Stomach (tissue), 4 donors: ENCODE results near the gene PTGFRN.

Source experiments
- EP300 ChIP-seq: sonication (generic); formaldehyde crosslinking; IDR thresholded peaks from one replicate; pipeline ENCODE4 v1.6.1; 2017; ENCODE audit warnings: antibody characterized with exemption
- POLR2A ChIP-seq, 4 donors: fragments of 450-650 bp; IDR thresholded peaks; one replicate each; pipeline ENCODE4 v1.6.1; 2016; ENCODE audit warnings: antibody characterized with exemption in 4 of 4, control low read depth in 2 of 4, mild to moderate bottlenecking in 1 of 4, moderate library complexity in 1 of 4
- POLR2AphosphoS5 ChIP-seq, 3 donors: sonication (generic); formaldehyde crosslinking; IDR thresholded peaks; one replicate each; pipeline ENCODE4 v1.6.1; 2016; ENCODE audit warnings: antibody characterized with exemption in 3 of 3
- TF ChIP-seq, protein P1 (sequence below), 7 experiments: fragments of 450-650 bp in 4 of 7; fragments of 200-600 bp in 3 of 7; sonication (generic) in 3 of 7; IDR thresholded peaks; one replicate each; pipeline ENCODE4 v1.5.1; 2016 to 2019; ENCODE audit warnings: antibody characterized with exemption in 7 of 7, control low read depth in 2 of 7, mild to moderate bottlenecking in 1 of 7

DNA sequence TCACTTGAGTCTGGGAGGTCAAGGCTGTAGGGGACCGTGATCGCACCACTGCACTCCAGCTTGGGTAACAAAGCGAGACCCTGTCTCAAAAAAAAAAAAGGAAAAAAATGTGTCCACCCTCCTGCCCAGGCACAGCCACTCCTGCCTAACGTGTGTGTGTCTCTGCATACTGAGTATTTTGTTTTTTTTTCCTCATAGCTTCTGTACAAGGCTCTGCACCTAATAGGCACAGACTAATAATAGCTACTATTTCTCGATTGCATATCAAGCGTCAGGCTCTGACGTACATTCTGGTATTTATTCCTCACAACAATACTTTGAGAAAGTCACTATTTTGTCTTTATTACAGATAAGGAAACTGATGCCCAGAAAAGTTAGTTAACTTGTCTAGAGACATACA lies 5.0 kb downstream of the PTGFRN start:
- TF ChIP-seq, protein P1, sequence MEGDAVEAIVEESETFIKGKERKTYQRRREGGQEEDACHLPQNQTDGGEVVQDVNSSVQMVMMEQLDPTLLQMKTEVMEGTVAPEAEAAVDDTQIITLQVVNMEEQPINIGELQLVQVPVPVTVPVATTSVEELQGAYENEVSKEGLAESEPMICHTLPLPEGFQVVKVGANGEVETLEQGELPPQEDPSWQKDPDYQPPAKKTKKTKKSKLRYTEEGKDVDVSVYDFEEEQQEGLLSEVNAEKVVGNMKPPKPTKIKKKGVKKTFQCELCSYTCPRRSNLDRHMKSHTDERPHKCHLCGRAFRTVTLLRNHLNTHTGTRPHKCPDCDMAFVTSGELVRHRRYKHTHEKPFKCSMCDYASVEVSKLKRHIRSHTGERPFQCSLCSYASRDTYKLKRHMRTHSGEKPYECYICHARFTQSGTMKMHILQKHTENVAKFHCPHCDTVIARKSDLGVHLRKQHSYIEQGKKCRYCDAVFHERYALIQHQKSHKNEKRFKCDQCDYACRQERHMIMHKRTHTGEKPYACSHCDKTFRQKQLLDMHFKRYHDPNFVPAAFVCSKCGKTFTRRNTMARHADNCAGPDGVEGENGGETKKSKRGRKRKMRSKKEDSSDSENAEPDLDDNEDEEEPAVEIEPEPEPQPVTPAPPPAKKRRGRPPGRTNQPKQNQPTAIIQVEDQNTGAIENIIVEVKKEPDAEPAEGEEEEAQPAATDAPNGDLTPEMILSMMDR (IDR thresholded peaks at IDR 0.05) = no peak
- TF ChIP-seq POLR2A (IDR thresholded peaks at IDR 0.05) = no peak
- no peak for TF ChIP-seq POLR2AphosphoS5 (IDR thresholded peaks at IDR 0.05)
- no peak for TF ChIP-seq EP300
